ENCODE results near the gene KREMEN1. TPM values are rescaled to one million over a fixed set of nuclear protein-coding genes. Genes with fewer than 3 reads are reported as not detected.

KREMEN1 gene
- total RNA-seq, 1 experiment from 2014 or later, result 2.7 TPM

DNA sequence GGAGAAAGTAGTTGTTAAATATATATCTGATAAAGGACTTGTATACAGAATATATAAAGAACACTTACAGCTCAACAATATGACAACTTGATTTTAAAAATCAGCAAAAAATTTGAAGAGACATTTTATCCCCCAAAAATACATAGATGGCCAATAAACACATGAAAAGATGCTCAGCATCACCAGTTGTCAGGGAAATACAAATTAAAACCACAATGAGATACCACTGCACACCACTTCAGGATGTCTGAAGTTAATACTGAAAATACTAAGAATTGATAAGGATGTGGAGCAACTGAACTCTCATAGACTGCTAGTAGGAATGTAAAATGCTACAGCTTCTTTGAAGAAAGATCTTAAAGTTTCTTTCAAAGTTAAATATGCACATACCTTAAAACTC, 49.2 kb downstream of the KREMEN1 start:
- Histone ChIP-seq H3K4me3 (ENCODE audit: low read length) (no peak overlapping the region), H3K9me2 (replicated peaks; ENCODE audit: low read length) (no peaks in the 10 kb centered on the region), H3K27ac (ENCODE audit: low read length) (no peak overlapping the region), H3K79me2 (ENCODE audit: low read length) (no peaks in the 10 kb centered on the region), H4K20me1 (ENCODE audit: low read length) (no peaks in the 10 kb centered on the region), H3K36me3 (ENCODE audit: low read depth, low read length) (no peaks in the 10 kb centered on the region), H3F3A (ENCODE audit: low read length, unreplicated experiment) (no peaks in the 10 kb centered on the region), H3K9ac (ENCODE audit: low read length) (no peak overlapping the region), H3K4me1 (ENCODE audit: insufficient read depth, low read length) (no peaks in the 10 kb centered on the region), H2AFZ (ENCODE audit: low read length) (no peak overlapping the region), H3K4me2 (ENCODE audit: low read length) (no peak overlapping the region), H3K9me3 (ENCODE audit: low read length) (no peaks in the 10 kb centered on the region), H3K27me3 (ENCODE audit: low read length) (no peaks in the 10 kb centered on the region)
- ChIA-PET CTCF (no interaction called here), POLR2A (ENCODE audit: unreplicated experiment) (no interaction called here)
- TF ChIP-seq EZH2phosphoT487 (IDR thresholded peaks at IDR 0.05; ENCODE audit: borderline replicate concordance, low read length) (no peak), EZH2 (IDR thresholded peaks at IDR 0.05; ENCODE audit: low read length, unreplicated experiment) (no peak)
- TF ChIP-seq, protein P1, sequence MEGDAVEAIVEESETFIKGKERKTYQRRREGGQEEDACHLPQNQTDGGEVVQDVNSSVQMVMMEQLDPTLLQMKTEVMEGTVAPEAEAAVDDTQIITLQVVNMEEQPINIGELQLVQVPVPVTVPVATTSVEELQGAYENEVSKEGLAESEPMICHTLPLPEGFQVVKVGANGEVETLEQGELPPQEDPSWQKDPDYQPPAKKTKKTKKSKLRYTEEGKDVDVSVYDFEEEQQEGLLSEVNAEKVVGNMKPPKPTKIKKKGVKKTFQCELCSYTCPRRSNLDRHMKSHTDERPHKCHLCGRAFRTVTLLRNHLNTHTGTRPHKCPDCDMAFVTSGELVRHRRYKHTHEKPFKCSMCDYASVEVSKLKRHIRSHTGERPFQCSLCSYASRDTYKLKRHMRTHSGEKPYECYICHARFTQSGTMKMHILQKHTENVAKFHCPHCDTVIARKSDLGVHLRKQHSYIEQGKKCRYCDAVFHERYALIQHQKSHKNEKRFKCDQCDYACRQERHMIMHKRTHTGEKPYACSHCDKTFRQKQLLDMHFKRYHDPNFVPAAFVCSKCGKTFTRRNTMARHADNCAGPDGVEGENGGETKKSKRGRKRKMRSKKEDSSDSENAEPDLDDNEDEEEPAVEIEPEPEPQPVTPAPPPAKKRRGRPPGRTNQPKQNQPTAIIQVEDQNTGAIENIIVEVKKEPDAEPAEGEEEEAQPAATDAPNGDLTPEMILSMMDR (conservative IDR thresholded peaks at IDR 0.05; ENCODE audit: low read depth, low read length), result no peak
- no TSS peak for BruUV-seq (replicated peaks)
- DNase-seq (no peak), ATAC-seq (no peak)
- intact Hi-C loops (cut with micrococcal nuclease), result no loop called here

DNA sequence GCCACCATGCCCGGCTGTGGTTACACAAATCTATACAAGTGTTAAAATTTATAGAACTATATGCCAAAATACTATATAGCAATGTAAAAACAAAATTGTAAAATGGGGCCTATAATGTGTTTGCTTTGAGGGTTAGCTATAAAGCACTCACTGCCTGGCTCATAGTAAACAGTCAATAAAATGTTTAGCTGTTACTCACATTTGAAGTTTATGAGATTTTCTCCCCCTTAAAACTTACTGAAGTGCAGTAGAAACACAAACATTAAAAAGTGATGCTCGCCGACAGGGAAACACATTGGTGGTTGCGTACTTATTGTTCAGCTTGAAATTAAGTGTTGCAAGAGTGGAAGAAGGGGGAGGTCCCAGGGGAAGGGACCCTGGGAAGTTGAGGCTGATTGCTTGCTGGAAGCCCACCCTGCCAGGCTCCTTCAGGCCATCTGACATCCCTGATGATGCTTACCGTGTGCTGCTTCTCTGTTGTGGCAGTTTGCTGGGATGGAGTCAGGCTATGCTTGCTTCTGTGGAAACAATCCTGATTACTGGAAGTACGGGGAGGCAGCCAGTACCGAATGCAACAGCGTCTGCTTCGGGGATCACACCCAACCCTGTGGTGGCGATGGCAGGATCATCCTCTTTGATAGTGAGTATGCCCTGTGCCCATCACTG, 52.1 kb downstream of the KREMEN1 start:
- Histone ChIP-seq H3K4me2 (ENCODE audit: low read length) (no peak overlapping the region), H4K20me1 (ENCODE audit: low read length) (no peaks in the 10 kb centered on the region), H3K79me2 (ENCODE audit: low read length) (no peaks in the 10 kb centered on the region), H3K27ac (ENCODE audit: low read length) (no peak overlapping the region), H3K4me3 (ENCODE audit: low read length) (no peak overlapping the region), H3K9me3 (ENCODE audit: low read length) (no peaks in the 10 kb centered on the region), H2AFZ (ENCODE audit: low read length) (no peak overlapping the region), H3F3A (ENCODE audit: low read length, unreplicated experiment) (no peaks in the 10 kb centered on the region), H3K9me2 (replicated peaks; ENCODE audit: low read length) (no peaks in the 10 kb centered on the region), H3K9ac (ENCODE audit: low read length) (no peak overlapping the region), H3K27me3 (ENCODE audit: low read length) (no peaks in the 10 kb centered on the region), H3K36me3 (ENCODE audit: low read depth, low read length) (no peaks in the 10 kb centered on the region), H3K4me1 (ENCODE audit: insufficient read depth, low read length) (no peaks in the 10 kb centered on the region)
- DNase-seq (no peak), ATAC-seq (peak; percentile 27; the same call in 1 of the 2 replicates)
- BruUV-seq (replicated peaks), result no TSS peak
- TF ChIP-seq, protein P1 (conservative IDR thresholded peaks at IDR 0.05; ENCODE audit: low read depth, low read length), result no peak
- TF ChIP-seq EZH2phosphoT487 (IDR thresholded peaks at IDR 0.05; ENCODE audit: borderline replicate concordance, low read length), result no peak
- no peak for TF ChIP-seq EZH2 (IDR thresholded peaks at IDR 0.05; ENCODE audit: low read length, unreplicated experiment)
- intact Hi-C loops (cut with micrococcal nuclease), result no loop called here
- ChIA-PET POLR2A (ENCODE audit: unreplicated experiment) (no interaction called here), CTCF (no interaction called here)

DNA sequence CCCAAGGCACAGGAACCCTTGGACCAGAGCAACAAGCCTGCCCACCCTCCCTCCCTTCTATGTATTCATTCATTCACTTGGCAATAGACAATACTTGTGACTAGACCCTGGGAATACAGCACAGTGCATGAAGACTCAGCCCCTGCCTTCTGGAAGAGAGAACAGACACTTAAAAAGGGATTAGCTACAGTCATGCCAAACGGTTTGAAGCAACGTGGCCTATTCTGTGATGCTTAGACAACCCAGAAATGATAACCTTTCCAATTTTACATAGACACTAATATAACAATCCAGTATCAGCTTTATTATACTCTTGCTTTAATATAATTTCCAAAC, 52.6 kb downstream of the KREMEN1 start:
- BruUV-seq (replicated peaks), result no TSS peak
- Histone ChIP-seq H3K27ac (ENCODE audit: low read length) (no peak overlapping the region), H2AFZ (ENCODE audit: low read length) (no peak overlapping the region), H3K9me2 (replicated peaks; ENCODE audit: low read length) (no peaks in the 10 kb centered on the region), H3F3A (ENCODE audit: low read length, unreplicated experiment) (no peaks in the 10 kb centered on the region), H3K4me1 (ENCODE audit: insufficient read depth, low read length) (no peaks in the 10 kb centered on the region), H3K4me3 (ENCODE audit: low read length) (no peak overlapping the region), H3K4me2 (ENCODE audit: low read length) (no peak overlapping the region), H3K9me3 (ENCODE audit: low read length) (no peaks in the 10 kb centered on the region), H3K79me2 (ENCODE audit: low read length) (no peaks in the 10 kb centered on the region), H3K9ac (ENCODE audit: low read length) (no peak overlapping the region), H3K27me3 (ENCODE audit: low read length) (no peaks in the 10 kb centered on the region), H3K36me3 (ENCODE audit: low read depth, low read length) (no peaks in the 10 kb centered on the region), H4K20me1 (ENCODE audit: low read length) (no peaks in the 10 kb centered on the region)
- no peak for ATAC-seq
- intact Hi-C loops (cut with micrococcal nuclease), result no loop called here
- no peak for DNase-seq
- no peak for TF ChIP-seq EZH2phosphoT487 (IDR thresholded peaks at IDR 0.05; ENCODE audit: borderline replicate concordance, low read length)
- TF ChIP-seq, protein P1 (conservative IDR thresholded peaks at IDR 0.05; ENCODE audit: low read depth, low read length), result no peak
- no peak for TF ChIP-seq EZH2 (IDR thresholded peaks at IDR 0.05; ENCODE audit: low read length, unreplicated experiment)
- POLR2A ChIA-PET (ENCODE audit: unreplicated experiment), result no interaction called here
- CTCF ChIA-PET, result no interaction called here

All from PC-3 (cell line).